HG03565 (cell line): ENCODE data around the gene PLD1.

Experiments used
- ATAC-seq: cut with Tn5 transposase; IDR thresholded peaks from one replicate; pipeline ENCODE4 v1.9.1; 2021; ENCODE audit warnings: mild to moderate bottlenecking, moderate library complexity; ENCODE audit not compliant: unreplicated experiment

The PLD1 gene

DNA sequence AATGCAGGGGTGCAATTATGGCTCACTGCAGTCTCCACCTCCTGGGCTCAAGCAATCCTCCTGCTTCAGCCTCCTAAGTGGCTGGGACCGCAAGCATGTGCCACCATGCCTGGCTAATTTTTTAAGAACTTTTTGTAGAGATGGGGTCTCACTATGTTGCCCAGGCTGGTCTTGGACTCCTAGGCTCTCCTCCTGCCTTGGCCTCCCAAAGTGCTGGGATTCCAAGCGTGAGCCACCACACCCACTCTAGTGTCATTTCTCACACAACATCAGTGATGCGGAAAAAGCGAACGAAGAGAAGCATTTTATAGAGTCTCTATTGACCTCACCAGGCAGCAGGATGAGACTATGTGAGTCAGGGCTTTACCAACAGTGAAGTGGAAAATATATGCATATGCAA, 137.7 kb downstream of the PLD1 start:
- no peak for ATAC-seq

DNA sequence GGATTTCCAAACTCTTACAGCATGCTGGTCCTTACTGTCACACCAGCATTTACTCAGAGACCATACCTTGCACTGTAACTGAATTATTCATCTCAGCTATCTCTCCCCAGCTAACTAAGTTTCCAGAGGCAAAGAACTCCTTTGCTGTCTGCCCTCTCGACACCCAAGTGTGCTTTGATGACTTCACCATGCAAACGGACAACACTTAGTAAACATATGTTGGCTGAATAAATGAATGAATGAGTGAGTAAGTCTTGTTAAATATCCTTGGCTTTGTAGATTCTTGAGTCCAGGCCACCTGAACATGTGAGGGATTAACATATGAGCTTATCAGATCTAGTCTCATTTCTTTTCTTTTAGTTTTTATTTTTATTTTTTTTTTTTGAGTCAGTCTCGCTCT, 138.2 kb downstream of the PLD1 start:
- no peak for ATAC-seq

DNA sequence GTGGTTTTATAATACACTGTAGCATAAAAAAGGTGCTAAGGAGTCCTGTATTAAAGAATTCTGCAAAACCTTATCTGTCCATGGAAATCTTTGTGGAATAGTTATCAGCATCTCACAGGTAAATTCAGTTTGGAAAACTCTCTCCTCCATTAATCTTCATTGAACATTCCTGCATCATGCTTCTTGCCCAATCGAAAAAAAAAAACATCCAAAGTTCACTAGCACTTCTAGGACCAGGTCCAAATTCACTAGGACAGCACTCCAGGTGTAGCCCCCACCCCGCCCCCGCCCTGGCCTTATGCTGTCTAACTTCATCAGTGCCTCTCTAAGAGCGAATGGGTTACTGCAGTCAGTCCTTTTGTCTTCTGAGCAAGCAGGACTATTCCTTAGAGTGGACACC, 138.6 kb downstream of the PLD1 start:
- no peak for ATAC-seq

DNA sequence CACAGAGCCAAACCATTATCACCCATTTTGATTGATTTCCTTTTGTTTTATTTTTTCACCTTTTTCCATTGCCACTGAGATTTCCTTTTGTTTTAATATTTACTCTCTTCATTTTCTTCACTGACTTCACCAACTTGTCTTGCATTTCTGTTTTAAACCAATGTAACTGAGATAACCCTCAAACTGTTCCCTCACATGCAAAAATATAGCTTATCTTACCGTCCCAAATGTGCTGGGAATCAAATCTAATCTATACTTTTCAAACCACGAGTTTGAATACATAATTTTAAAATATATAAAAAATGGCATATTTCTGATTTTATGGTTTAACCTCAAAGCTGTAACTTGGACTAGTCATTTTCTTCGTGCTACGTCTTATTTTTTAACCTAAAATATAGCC, 143.8 kb downstream of the PLD1 start:
- ATAC-seq = no peak

DNA sequence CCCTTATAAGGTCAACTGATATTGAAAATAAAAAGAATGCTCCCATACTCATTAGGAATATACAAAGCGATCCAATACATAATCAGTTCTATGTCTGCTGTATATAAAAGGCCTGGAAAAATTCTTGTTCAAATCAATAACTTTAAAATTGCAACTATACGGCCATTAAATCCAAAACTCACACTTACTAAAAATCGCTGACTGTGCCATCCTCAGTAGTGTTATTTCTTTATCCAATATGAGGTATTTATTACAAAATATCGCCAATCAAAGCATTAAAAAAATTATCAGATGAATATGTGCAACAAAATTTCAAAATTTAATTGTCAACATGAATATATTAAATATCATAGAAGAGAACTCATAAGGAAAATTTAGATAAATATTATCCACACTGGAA, 146.5 kb downstream of the PLD1 start:
- ATAC-seq = no peak

DNA sequence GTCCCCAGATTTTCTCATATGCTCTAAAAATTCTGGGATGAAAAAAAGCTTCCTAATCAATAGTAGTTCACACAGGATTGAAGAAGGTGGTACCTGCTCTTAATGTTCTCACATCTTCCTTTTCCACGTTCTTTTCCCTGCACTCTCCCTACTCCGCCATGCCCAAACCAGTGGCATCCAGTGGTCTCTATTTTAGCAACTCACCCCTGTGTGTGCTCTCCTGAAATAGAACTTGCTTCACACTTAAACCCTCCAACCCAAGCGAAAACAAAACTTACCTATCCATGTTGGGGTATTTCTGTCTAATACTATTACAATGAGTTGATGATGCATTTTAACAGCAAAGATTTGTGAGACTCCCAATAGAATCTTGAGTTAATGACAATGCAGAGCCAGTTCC, 148.8 kb downstream of the PLD1 start:
- ATAC-seq = no peak

DNA sequence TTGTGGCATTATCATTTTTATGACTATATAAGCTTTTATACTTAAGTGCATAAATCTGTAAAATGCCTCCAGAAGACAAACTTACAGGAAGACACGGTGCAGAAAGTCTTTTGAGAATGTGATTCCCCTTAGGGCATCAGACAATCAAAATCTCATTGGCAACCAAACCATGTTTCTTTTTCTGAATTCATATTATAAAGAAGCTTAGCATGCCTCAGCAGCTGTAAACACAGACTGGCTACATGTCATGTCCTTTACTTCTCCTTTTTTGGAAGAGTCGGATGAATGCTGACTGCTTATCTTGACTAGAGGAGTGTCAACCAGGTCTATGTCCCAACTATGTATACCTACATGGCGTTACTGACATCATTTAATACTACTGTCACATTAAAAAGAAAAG, 150.1 kb downstream of the PLD1 start:
- no peak for ATAC-seq

DNA sequence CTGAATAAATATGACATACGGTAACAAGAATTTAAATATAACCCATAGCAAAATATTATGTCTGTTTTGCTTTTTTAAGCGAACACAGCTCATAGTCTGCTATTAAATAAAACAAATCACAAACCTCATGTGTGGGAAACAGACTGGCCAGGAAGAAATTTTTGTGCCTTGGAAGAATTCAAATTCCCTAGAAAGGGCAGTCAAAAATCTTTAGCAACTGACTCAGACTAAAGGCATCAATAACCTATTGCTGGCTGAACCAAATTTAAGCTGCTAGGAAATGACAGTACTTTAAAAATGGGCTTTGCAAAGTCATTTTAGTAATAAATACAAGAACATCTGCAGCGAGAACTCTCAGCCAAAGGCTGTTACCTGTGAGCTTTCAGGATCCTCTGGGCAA, 151.4 kb downstream of the PLD1 start:
- ATAC-seq = no peak

DNA sequence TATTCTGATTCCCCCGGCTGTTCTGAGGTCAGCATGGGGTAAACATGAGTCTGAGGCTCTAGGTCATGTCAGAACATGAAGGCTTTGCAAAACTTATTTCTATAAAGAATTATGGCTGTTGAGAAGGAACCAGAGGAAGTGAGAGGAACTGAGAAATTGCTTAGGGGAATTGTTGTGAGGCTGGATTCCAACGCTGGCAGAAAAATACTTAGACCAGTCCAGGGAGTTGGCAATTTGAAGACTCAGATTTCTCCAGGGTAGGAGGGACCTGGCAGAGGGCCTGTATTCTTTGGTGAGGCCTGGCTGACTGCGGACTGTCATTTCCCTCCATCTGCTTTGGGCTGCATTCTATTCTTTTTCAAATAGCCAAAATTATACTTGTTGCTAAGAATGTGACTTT, 155.5 kb downstream of the PLD1 start:
- no peak for ATAC-seq

DNA sequence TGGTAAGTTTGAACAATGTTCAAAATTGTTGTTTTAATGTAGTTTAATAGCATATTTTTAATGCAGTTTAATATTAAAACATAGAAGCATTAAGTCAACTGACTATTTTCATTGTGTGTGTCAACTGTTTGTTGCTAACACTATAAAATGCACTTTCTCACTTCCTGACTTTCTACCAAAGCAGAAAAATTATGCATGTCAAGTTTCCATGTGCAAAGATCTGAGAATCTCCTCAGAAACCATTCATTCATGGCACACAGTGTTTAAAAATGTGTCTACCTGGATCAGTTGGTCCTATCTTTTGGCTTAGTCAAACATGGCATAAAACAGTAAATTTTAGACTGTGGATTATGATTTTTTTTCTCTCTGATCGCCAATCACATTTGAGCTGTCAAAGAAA, 156.0 kb downstream of the PLD1 start:
- ATAC-seq = no peak

DNA sequence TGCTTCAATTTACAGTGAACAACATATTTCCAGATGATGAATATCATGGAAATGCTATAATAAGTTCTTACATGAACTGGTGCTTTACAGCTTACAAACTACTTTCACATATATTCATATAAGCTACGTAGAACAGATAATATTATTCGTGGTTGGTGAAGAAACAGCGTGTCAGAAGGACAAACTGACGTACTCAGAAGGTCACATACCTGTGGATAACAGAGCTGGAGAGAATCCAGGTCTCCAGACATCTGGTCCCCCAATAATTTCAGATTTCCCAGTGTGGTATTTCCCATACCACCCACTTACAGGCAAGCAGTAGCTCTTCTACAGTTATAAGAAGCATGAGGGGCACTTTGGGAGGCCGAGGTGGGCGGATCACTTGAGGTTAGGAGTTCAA, 156.6 kb downstream of the PLD1 start:
- ATAC-seq = no peak

DNA sequence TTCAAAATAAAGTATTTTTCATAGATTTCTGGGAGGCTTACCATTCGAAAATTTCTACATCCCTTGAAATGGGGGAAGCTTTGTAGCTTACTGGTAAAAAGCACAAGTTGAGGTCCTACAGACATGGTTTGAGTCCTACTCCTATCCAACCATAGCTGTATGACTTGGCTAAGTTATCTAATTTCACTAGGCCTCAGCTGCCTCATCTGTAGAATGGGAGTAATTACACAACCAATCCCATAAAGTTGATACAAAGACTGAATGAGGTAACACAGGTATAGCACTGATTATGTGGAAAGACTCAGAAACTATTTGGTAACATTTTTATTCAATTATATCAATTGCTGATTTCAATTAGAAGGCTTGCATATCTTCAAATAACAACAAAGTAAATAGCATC, 157.4 kb downstream of the PLD1 start:
- no peak for ATAC-seq

DNA sequence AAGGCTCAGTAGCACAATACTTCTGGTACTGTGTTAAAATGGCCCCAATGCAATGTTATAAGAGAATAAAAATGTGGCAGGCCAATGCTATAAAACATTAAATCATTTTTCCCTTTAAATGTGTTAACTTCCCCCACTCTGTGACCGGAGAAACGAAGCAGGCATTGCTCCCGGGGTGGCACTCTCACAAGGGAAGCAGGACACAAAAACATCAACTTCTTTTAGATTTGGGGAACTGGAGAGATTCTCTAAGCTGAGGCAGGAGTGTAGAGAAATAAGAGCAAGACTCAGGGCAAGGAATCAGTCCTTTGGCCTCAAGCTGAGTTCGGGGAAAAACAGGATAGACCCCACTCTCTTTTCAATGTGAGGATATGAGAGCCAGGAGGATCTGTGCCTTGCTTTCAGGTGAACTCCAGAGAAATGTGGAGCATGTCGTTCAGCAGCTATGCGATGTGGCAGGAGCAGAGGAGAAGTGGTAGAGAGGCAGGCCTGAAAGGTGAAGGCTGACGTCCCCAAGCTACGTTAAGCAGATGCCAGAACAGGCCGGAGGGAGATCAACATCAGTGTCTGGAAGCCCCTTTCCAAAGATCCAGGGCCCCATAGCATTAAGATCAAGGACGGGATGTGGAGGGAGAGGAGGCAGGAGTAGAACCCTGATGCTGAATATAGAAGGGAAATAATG, 160.2 kb downstream of the PLD1 start:
- ATAC-seq = no peak

DNA sequence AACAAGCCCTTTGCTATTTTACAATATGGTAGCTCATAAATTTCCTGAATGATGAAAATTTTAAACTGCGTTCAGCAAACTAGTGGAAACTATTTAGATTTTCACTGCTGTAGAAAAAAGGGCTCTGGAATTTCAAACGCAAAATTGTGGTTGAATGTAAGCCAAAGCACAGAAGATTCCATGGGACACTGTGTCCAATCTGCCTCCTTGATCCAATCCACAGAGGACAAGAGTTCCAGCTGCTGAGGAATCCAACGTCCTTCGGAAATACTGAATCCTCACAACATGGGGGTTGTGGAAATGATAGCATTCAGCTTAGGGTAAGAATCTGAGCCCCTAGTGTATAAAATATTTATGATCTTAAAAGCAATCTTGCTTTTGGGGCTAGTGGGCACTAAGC, 161.0 kb downstream of the PLD1 start:
- no peak for ATAC-seq

DNA sequence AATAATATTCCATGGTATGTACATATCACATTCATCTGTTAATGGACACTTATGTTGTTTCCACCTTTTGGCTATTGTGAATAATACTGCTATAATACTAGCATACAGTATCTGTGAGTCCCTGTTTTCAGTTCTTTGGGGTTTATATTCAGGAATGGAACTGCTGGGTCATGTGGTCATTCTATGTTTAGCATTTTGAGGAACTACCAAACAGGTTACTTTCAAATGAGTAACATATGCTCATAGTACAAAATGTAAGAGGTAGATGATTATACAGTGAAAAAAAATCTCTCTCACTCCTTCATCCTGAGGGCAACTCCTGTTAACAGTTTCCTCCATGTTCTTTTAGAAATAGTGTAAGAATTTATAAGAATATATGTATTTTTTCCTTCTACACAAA, 162.2 kb downstream of the PLD1 start:
- ATAC-seq = no peak

DNA sequence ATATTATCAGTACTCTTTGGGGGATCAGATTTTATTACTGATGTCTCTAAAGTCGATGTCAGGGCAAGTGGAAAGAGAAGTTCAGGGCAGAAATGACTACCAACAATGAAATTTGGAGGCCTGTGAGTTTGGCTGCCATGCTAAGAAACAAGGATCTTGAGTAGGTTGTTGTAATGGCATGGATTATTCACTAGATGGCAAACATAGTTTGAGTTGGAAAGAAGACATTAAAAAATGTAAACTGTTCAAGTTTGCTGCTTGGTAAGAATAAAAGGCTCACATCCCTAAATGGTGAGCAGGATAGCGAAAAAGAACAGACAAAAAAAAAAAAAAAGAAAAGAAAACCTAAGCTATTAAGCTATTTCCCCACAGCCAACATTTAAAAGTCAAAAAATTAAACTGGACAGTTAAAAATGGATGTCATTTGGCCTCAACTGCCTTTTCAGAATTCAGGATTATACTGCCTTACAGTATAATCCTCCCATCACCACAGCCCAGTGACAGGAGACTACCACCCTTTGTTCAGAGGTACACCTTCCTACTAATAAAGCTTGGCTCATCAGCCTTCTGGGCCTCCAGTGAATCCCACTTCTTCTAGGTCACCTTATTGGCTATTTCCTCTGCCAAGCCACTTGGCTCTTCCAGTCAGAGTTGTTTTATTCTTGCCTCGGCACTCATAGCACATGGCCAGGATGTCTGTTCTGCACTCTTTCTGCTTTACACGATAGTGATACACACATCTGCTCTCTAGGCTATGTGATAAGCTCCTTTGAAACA, 163.7 kb downstream of the PLD1 start:
- no peak for ATAC-seq

DNA sequence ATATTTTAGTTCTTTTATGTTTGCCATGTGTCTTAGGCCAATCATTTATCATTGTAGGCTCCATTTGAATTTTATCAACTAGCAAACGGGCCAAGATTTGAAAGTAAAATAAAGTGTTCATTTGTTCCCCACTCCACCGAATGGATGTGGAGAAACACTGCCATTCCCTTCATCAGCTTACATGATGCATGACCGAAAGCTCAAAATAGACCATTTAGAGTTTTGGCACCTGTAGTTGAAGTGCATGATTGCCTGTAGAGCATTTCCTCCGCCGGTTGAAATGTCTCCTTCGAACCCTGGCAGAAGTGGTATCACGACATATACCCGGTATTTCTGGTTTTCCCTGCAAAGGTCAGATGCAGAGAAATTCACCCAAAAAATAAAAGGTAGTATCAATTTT, 165.6 kb downstream of the PLD1 start:
- ATAC-seq = no peak

DNA sequence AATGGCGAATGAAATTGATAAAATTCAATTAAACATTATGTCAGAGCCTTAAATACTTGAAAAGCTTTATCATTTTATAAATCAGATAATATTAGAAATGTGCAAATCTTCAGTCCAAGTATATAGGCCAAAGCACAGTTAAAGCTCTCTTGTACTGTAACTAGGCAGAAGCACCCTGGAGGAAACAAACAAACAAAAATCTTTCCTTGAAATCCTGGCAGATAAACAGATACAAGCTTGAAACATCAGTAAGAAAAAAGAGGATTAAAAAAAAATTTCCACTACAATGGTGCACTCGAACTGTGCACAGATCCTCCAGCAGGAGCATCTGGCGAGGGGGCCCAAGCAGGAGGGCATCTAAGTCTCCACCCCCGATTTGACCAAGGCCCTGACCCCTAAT, 166.6 kb downstream of the PLD1 start:
- no peak for ATAC-seq

DNA sequence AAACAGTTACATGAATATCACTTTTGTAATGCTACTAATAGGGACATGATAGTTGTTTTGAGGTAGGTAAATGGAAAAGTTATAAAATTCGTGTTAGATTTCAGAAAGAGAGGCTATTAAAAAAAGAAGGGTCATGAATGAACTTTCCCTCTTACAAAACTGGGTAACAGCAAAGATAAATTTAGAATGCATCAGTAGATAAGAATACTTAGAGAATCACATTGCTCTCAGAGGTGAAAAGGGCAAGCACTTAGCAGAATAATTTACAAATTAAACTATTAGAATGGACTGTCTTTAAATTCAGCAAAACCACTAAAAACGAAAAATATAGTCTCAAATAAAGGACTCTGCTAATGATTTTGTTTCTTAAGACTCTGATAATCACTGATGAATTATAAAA, 167.2 kb downstream of the PLD1 start:
- ATAC-seq = no peak

DNA sequence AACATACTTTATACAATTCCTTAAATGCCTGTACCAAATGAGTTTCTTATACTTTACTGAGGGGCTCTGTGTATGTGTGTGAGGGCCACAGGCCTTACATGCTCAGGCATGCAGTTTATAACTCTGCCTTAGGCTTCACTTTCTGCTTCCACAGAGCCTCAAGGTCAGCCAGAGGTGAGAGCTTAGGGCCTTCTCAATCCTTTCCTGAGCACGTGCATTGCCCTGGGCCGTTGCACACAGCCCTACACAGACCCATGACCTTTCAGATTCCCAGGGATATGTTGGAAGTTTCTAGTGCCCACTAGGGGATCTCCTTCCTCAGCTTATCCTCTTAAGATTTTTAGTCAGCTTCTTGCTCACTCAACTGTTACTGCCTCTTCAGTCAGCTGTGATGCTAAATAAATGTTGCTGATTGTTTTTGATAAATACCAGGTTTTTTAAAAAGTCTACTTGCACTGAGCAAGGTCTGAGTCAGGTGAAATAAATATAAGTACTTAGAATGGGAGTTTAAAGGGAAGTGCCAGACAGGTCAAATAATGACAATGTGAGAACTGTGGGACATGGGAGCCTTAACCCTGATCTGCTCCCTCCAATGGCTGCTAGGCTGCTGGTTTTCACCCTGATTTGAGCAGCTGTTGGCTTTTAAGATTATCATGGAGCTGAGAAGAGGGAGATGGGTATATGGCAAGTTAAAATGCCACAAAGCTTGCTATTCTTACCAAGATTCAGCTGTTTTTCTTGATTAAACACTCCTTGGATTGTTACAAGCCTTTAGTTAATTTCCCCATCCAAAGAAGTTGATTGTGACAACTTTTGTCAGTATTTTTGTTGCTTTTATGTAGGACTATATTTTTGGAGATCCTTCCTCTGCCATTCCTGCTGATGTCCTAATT, 169.5 kb downstream of the PLD1 start:
- no peak for ATAC-seq

DNA sequence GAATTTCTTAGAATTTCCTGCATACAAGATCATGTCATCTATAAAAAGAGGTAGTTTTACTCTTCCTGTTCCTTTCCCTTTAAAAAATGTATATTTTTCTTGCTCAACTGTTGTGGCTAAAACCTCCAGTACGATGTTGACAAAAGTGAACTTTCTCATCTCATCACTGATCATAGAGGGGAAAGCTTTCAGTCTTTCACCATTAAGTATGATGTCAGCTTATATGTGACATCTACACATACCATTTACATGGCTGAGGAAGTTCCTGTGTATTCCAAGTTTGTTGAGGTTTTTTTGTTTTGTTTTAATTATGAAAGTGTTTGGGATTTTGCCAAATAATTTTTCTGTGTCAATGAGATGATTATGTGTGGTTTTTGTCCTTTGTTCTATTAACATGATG, 173.6 kb downstream of the PLD1 start:
- ATAC-seq = no peak

DNA sequence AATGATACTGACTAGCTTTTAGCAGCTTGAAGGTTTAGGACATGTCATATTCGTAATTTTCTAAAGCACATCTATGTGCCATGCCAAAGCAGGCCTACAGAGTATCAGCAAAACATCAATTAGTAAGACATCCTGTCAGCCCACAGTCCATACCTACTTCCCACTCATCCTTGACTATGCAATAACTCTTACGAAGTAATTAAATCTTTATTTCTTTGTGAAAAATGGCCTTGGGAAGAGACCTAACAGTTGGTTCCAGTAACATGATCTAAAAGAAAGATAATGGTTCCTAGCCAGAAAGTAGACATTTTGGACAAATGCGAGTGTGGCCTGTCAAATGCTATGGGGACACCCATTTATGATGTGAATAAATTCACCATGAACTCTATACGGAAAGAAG, 177.5 kb downstream of the PLD1 start:
- ATAC-seq = no peak
